HEK293 (cell line): Measurements from ENCODE around the gene SF3A1.
"Not testable (repeated sequence)": the region's sequence is repeated elsewhere in the genome, so short reads cannot be mapped to it uniquely, and the experiment has no call there.

ENCODE experiments used
- CTCF ChIA-PET: fragments of 350-600 bp; formaldehyde crosslinking; extraction: SDS; loops from one replicate; lab custom pipeline; 2021; ENCODE audit warnings: antibody characterized with exemption; lab: Yijun Ruan, JAX
- POLR2A ChIA-PET: fragments of 300-600 bp; formaldehyde crosslinking; extraction: SDS; loops from one replicate; lab custom pipeline; 2020; ENCODE audit warnings: antibody characterized with exemption, inconsistent platforms; lab: Yijun Ruan, JAX
- H3K27ac ChIP-seq: fragments of 200-500 bp; sonication (Bioruptor generic); 2 replicates; pipeline ENCODE4 v1.5.1; 2014; ENCODE audit warnings: low read depth, low read length, control low read depth, inconsistent platforms; ENCODE audit errors: extremely low read depth
- H3K36me3 ChIP-seq, 2 experiments: fragments of 200-500 bp in 1 of 2; sonication (Bioruptor generic) in 1 of 2; 1 replicate in 1 of 2; 2 replicates in 1 of 2; pipeline ENCODE4 v1.5.1; 2014 to 2017; ENCODE audit warnings: inconsistent platforms in 2 of 2, low read length in 2 of 2; ENCODE audit not compliant: control insufficient read depth in 2 of 2, insufficient read depth in 1 of 2
- H3K4me1 ChIP-seq: fragments of 200-500 bp; sonication (Bioruptor generic); 2 replicates; pipeline ENCODE4 v1.5.1; 2014; ENCODE audit warnings: mild to moderate bottlenecking, low read length, inconsistent platforms; ENCODE audit not compliant: control insufficient read depth, insufficient read depth
- H3K4me3 ChIP-seq: 2 replicates; pipeline ENCODE4 v1.5.1; 2011; ENCODE audit warnings: low read depth, mild to moderate bottlenecking, control low read depth, low read length, moderate library complexity
- H3K9me3 ChIP-seq: fragments of 200-500 bp; sonication (Bioruptor generic); 2 replicates; pipeline ENCODE4 v1.5.1; 2014; ENCODE audit warnings: low read depth, low read length, inconsistent platforms; ENCODE audit not compliant: control insufficient read depth, insufficient read depth
- ELK4 ChIP-seq: IDR thresholded peaks from 2 replicates; pipeline ENCODE4 v1.6.1; 2011; ENCODE audit warnings: mild to moderate bottlenecking, low read depth, low read length, borderline replicate concordance
- TRIM28 ChIP-seq: IDR thresholded peaks from 2 replicates; pipeline ENCODE4 v1.6.1; 2011; ENCODE audit warnings: low read length, control low read depth, borderline replicate concordance
- TSHZ1 ChIP-seq: fragments of 450-650 bp; formaldehyde crosslinking; IDR thresholded peaks from 2 replicates; pipeline ENCODE4 v1.5.1; 2016; ENCODE audit warnings: missing biosample characterization, missing genetic modification characterization, borderline replicate concordance
- ZBTB8A ChIP-seq: fragments of 450-650 bp; formaldehyde crosslinking; IDR thresholded peaks from 2 replicates; pipeline ENCODE4 v1.5.1; 2016; ENCODE audit warnings: missing biosample characterization, missing genetic modification characterization
- ZNF121 ChIP-seq: fragments of 450-650 bp; formaldehyde crosslinking; IDR thresholded peaks from 2 replicates; pipeline ENCODE4 v1.5.1; 2016; ENCODE audit warnings: missing biosample characterization, missing genetic modification characterization
- ZNF140 ChIP-seq: fragments of 450-650 bp; formaldehyde crosslinking; IDR thresholded peaks from 2 replicates; pipeline ENCODE4 v1.5.1; 2016; ENCODE audit warnings: missing biosample characterization, missing genetic modification characterization
- ZNF223 ChIP-seq: fragments of 450-650 bp; formaldehyde crosslinking; IDR thresholded peaks from 2 replicates; pipeline ENCODE4 v1.5.1; 2016; ENCODE audit warnings: missing biosample characterization, missing genetic modification characterization
- ZNF341 ChIP-seq: fragments of 450-650 bp; formaldehyde crosslinking; IDR thresholded peaks from 2 replicates; pipeline ENCODE4; 2016; ENCODE audit warnings: low read depth, missing biosample characterization, missing genetic modification characterization
- ZNF394 ChIP-seq: fragments of 450-650 bp; formaldehyde crosslinking; IDR thresholded peaks from 2 replicates; pipeline ENCODE4 v1.5.1; 2016; ENCODE audit warnings: missing biosample characterization, missing genetic modification characterization, mild to moderate bottlenecking, moderate library complexity, borderline replicate concordance
- ZNF404 ChIP-seq: fragments of 450-650 bp; formaldehyde crosslinking; IDR thresholded peaks from 2 replicates; pipeline ENCODE4 v1.5.1; 2017; ENCODE audit warnings: missing biosample characterization, missing genetic modification characterization
- ZNF426 ChIP-seq: fragments of 450-650 bp; formaldehyde crosslinking; IDR thresholded peaks from 2 replicates; pipeline ENCODE4 v1.5.1; 2017; ENCODE audit warnings: missing biosample characterization, missing genetic modification characterization, mild to moderate bottlenecking, inconsistent platforms, moderate library complexity
- ZNF433 ChIP-seq: fragments of 450-650 bp; formaldehyde crosslinking; IDR thresholded peaks from 2 replicates; pipeline ENCODE4 v1.5.1; 2016; ENCODE audit warnings: missing biosample characterization, missing genetic modification characterization, low read depth
- ZNF518A ChIP-seq: fragments of 450-650 bp; formaldehyde crosslinking; conservative IDR thresholded peaks from 2 replicates; pipeline ENCODE4 v1.5.1; 2016; ENCODE audit warnings: low read depth, missing biosample characterization, missing genetic modification characterization
- ZNF558 ChIP-seq: fragments of 450-650 bp; formaldehyde crosslinking; IDR thresholded peaks from 2 replicates; pipeline ENCODE4 v1.5.1; 2016; ENCODE audit warnings: missing biosample characterization, missing genetic modification characterization
- ZNF560 ChIP-seq: fragments of 450-650 bp; formaldehyde crosslinking; IDR thresholded peaks from 2 replicates; pipeline ENCODE4 v1.5.1; 2017; ENCODE audit warnings: missing biosample characterization, missing genetic modification characterization, borderline replicate concordance
- ZNF623 ChIP-seq: fragments of 450-650 bp; formaldehyde crosslinking; IDR thresholded peaks from 2 replicates; pipeline ENCODE4 v1.5.1; 2016; ENCODE audit warnings: missing biosample characterization, missing genetic modification characterization
- ZNF768 ChIP-seq: fragments of 450-650 bp; formaldehyde crosslinking; IDR thresholded peaks from 2 replicates; pipeline ENCODE4 v1.5.1; 2018; ENCODE audit warnings: missing biosample characterization, mild to moderate bottlenecking, missing genetic modification characterization
- ZNF791 ChIP-seq: fragments of 450-650 bp; formaldehyde crosslinking; IDR thresholded peaks from 2 replicates; pipeline ENCODE4 v1.5.1; 2016; ENCODE audit warnings: missing biosample characterization, missing genetic modification characterization

SF3A1 gene

GRCh38 chr22:30401024-30401423 is 44.3 kb upstream of the SF3A1 start:
- ChIA-PET POLR2A (interaction anchor here (0.7 to 1.2 kb wide), 2 partner anchors 21 to 22 kb away, joined by 4 read pairs; no protein-coding TSS in a partner anchor), CTCF (interaction anchor here (0.7 to 2.8 kb wide), 2 partner anchors 14 to 15 kb away, joined by 3 to 13 read pairs; partner anchors contain the start of gene RNF215)
- H3K27ac ChIP-seq, H3K4me1 ChIP-seq, H3K9me3 ChIP-seq, H3K4me3 ChIP-seq: not testable (repeated sequence)
- TF ChIP-seq ZNF394 (tag by site-specific recombination) (peak; percentile 57; the same call in 1 of the 2 replicates), ZNF404 (tag by site-specific recombination) (0 out of 2 replicates have a peak, but pooled peaks have one; percentile 11), ZNF426 (tag by site-specific recombination) (peak; percentile 37), ZNF433 (tag by site-specific recombination) (0 out of 2 replicates have a peak, but pooled peaks have one; percentile 27), ZNF558 (0 out of 2 replicates have a peak, but pooled peaks have one; percentile 19), ZNF518A (tag by site-specific recombination) (peak; percentile 61), ZNF140 (tag by site-specific recombination) (peak; percentile 8; the same call in 1 of the 2 replicates), ZNF560 (tag by site-specific recombination) (0 out of 2 replicates have a peak, but pooled peaks have one; percentile 43), ZNF121 (tag by site-specific recombination) (peak; percentile 51; the same call in 1 of the 2 replicates), ZNF623 (tag by site-specific recombination) (peak; percentile 35; the same call in 1 of the 2 replicates), ZBTB8A (tag by site-specific recombination) (peak; percentile 18; the same call in 1 of the 2 replicates)
- peaks cover 0 to 16% of the 10 kb centered on the region in 2 experiments; a peak in 2 of 3 replicates for H3K36me3 ChIP-seq

- TF ChIP-seq ZNF791 (tag by site-specific recombination) (no peak), ZNF341 (tag by site-specific recombination) (0 out of 2 replicates have a peak, but pooled peaks have one; percentile 12)
- POLR2A ChIA-PET = interaction anchor here (0.6 to 0.9 kb wide), 3 partner anchors 9 to 23 kb away, joined by 3 to 6 read pairs (median 4); no protein-coding TSS in a partner anchor
- Histone ChIP-seq H3K4me3 (no peak overlapping the region), H3K9me3 (no peaks in the 10 kb centered on the region), H3K4me1 (peaks cover 3% of the 10 kb centered on the region; the same call in 1 of the 2 replicates), H3K36me3 (peaks cover 0 to 16% of the 10 kb centered on the region in 2 experiments; a peak in 2 of 3 replicates), H3K27ac (no peak overlapping the region)
- CTCF ChIA-PET = interaction anchor here (1.0 kb wide), 1 partner anchor 81 kb away, joined by 3 read pairs; no protein-coding TSS in a partner anchor
Measured at GRCh38 chr22:30400159-30400558, 43.5 kb upstream of the SF3A1 start.

GRCh38 chr22:30399718-30400117 is 43.0 kb upstream of the SF3A1 start:
- H3K27ac ChIP-seq = no peak overlapping the region
- H3K4me1 ChIP-seq = peaks cover 3% of the 10 kb centered on the region; the same call in 1 of the 2 replicates
- H3K36me3 ChIP-seq = peaks cover 0 to 16% of the 10 kb centered on the region in 2 experiments; a peak in 2 of 3 replicates
- TF ChIP-seq ZNF768 (tag by site-specific recombination) (0 out of 2 replicates have a peak, but pooled peaks have one; percentile 53), TSHZ1 (tag by site-specific recombination) (no peak), TRIM28 (no peak), ELK4 (no peak), ZNF223 (no peak)
- ChIA-PET POLR2A (interaction anchor here (0.9 kb wide), 1 partner anchor 9 kb away, joined by 3 read pairs; no protein-coding TSS in a partner anchor), CTCF (interaction anchor here (1.0 kb wide), 1 partner anchor 82 kb away, joined by 3 read pairs; no protein-coding TSS in a partner anchor)
- no peaks in the 10 kb centered on the region for H3K9me3 ChIP-seq
- H3K4me3 ChIP-seq = no peak overlapping the region
